Caco-2 (cell line): Measurements from ENCODE around the gene RCSD1. TPM values are rescaled to one million over a fixed set of nuclear protein-coding genes. Genes with fewer than 3 reads are reported as not detected.

Source experiments
- BruUV-seq: library from RNA; stranded (reverse); fragments of 400-500 nt; replicated peaks from 2 replicates; lab custom pipeline; 2021; lab: Mats Ljungman, UMichigan
- CTCF ChIA-PET: fragments of 300-600 bp; sonication (Branson Sonifier 250); formaldehyde crosslinking; loops from one replicate; lab custom pipeline; 2022; ENCODE audit warnings: antibody characterized with exemption; lab: Charles Lee
- POLR2A ChIA-PET: fragments of 300-600 bp; sonication (Branson Sonifier 250); formaldehyde crosslinking; loops from one replicate; lab custom pipeline; 2022; ENCODE audit warnings: antibody characterized with exemption; lab: Charles Lee
- DNase-seq, 2 experiments: peaks; one replicate each; pipeline versions ENCODE4 v3.0.0 to v3.0.0-alpha.2; 2020 to 2022
- H3K27me3 ChIP-seq: replicated peaks from 2 replicates; pipeline ENCODE4 v1.6.0; 2011; ENCODE audit warnings: low read length; ENCODE audit not compliant: control insufficient read depth, insufficient read depth
- H3K36me3 ChIP-seq: 2 replicates; pipeline ENCODE4 v1.5.1; 2011; ENCODE audit warnings: low read length; ENCODE audit not compliant: control insufficient read depth, insufficient read depth
- H3K4me1 ChIP-seq: fragments of 250-450 bp; sonication (Bioruptor Pico); 2 replicates; pipeline ENCODE4 v1.5.1; 2020; ENCODE audit warnings: mild to moderate bottlenecking
- H3K4me3 ChIP-seq: 2 replicates; pipeline ENCODE4 v1.5.1; 2011; ENCODE audit warnings: low read depth, mild to moderate bottlenecking, control low read depth, low read length
- H3K9me3 ChIP-seq: fragments of 250-450 bp; sonication (Bioruptor Pico); 2 replicates; pipeline ENCODE4 v1.5.1; 2020; ENCODE audit warnings: mild to moderate bottlenecking, moderate library complexity
- H3K27ac Mint-ChIP-seq: one replicate; pipeline ENCODE4 v1.8.0; 2022; ENCODE audit warnings: mixed read lengths; ENCODE audit not compliant: unreplicated experiment
- H3K27me3 Mint-ChIP-seq: one replicate; pipeline ENCODE4 v1.8.0; 2022; ENCODE audit warnings: mixed read lengths; ENCODE audit not compliant: insufficient read depth, unreplicated experiment
- H3K36me3 Mint-ChIP-seq: one replicate; pipeline ENCODE4 v1.8.0; 2022; ENCODE audit warnings: mild to moderate bottlenecking, mixed read lengths; ENCODE audit not compliant: insufficient read depth, unreplicated experiment
- H3K4me1 Mint-ChIP-seq: one replicate; pipeline ENCODE4 v1.8.0; 2022; ENCODE audit warnings: low read depth, mixed read lengths; ENCODE audit not compliant: unreplicated experiment
- H3K4me3 Mint-ChIP-seq: one replicate; pipeline ENCODE4 v1.8.0; 2022; ENCODE audit warnings: mild to moderate bottlenecking, moderate library complexity, mixed read lengths; ENCODE audit not compliant: unreplicated experiment
- H3K9me3 Mint-ChIP-seq: one replicate; pipeline ENCODE4 v1.8.0; 2022; ENCODE audit warnings: mixed read lengths; ENCODE audit not compliant: unreplicated experiment
- CTCF ChIP-seq, 2 experiments: fragments of 200-600 bp in 1 of 2; IDR thresholded peaks; 1 replicate in 1 of 2; 2 replicates in 1 of 2; pipeline versions ENCODE4 v1.5.1 to v1.8.0; 2011 to 2022; ENCODE audit warnings: antibody characterized with exemption in 1 of 2, control low read depth in 1 of 2, inconsistent platforms in 1 of 2, low read depth in 1 of 2, low read length in 1 of 2, mild to moderate bottlenecking in 1 of 2, moderate library complexity in 1 of 2; ENCODE audit not compliant: insufficient read depth in 1 of 2, severe bottlenecking in 1 of 2, unreplicated experiment in 1 of 2
- intact Hi-C: fragments of 100-400 bp; cut with micrococcal nuclease; formaldehyde crosslinking; loops from one replicate; pipeline ENCODE4 v1.10.0; 2022; ENCODE audit not compliant: unreplicated experiment
- total RNA-seq: library from RNA; stranded (reverse); gene quantifications from 2 replicates; pipeline ENCODE4 v1.2.3, GENCODE V29; 2022

Gene RCSD1
- total RNA-seq, 1 experiment from 2014 or later = not detected

- intact Hi-C loops = loop anchor here (5.0 kb wide), 1 partner anchor 191 kb away; no protein-coding TSS in a partner anchor
- H3K36me3 Mint-ChIP-seq = no peaks in the 10 kb centered on the region
- no peak for TF ChIP-seq CTCF (IDR thresholded peaks at IDR 0.05; ENCODE audit: insufficient read depth in 1 of 2, low read depth in 1 of 2, low read length in 1 of 2, severe bottlenecking in 1 of 2, unreplicated experiment in 1 of 2)
- CTCF ChIA-PET = interaction anchor here (1.2 kb wide), 1 partner anchor 48 kb away, joined by 3 read pairs; no protein-coding TSS in a partner anchor
- no peaks in the 10 kb centered on the region for H3K4me1 Mint-ChIP-seq
- H3K27ac Mint-ChIP-seq = no peak overlapping the region
- no peaks in the 10 kb centered on the region for H3K27me3 ChIP-seq
- H3K4me3 Mint-ChIP-seq = no peak overlapping the region
- H3K4me1 ChIP-seq = no peaks in the 10 kb centered on the region
- no TSS peak for BruUV-seq
- POLR2A ChIA-PET = no interaction called here
- no peaks in the 10 kb centered on the region for H3K9me3 ChIP-seq
- H3K4me3 ChIP-seq = no peak overlapping the region
- H3K36me3 ChIP-seq = no peaks in the 10 kb centered on the region
- H3K9me3 Mint-ChIP-seq = no peaks in the 10 kb centered on the region
- peaks cover 3% of the 10 kb centered on the region for H3K27me3 Mint-ChIP-seq
- DNase-seq = no peak
These were observed 18.3 kb downstream of the RCSD1 start for GRCh38 chr1:167648252-167648849.

DNA sequence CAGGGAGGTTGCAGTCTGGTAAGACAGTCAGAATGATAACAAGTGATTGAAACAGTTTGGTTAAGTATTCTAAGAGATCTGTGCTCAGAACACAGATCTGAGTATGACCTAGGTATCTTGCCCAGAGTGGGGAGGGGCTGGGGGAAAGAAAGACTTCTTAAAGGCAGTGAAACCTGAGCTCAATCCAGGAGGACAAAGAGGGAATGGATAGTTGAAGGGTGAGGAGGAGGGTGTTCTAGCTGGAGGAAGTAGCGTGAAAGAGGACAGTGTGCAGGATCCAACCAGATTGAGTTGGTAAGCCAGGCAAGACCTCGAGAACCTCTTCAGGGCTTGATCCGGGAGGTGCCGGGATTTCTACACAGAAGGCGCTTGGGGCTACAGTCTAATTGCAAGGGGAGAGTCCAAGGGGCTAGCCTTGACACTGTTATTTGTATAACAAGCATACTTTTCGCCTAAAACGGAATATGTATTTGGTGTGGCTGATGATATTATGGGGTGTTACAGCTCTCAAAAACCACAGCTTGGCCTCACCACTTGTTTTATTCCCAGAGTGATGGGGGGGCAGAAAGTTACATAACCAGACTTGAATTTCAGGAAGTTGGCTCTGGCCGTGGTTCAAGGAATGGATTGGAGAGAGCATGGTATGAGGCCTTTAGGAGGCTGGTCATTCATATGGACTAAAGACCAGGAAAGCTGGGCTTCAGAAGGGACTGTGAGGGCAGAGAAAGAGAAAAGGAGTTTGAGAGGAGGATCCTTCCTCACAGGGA lies 19.1 kb downstream of the RCSD1 start:
- intact Hi-C loops = loop anchor here (5.0 kb wide), 1 partner anchor 192 kb away; no protein-coding TSS in a partner anchor
- TF ChIP-seq CTCF (IDR thresholded peaks at IDR 0.05; ENCODE audit: insufficient read depth in 1 of 2, low read depth in 1 of 2, low read length in 1 of 2, severe bottlenecking in 1 of 2, unreplicated experiment in 1 of 2) = no peak
- no peak overlapping the region for H3K27ac Mint-ChIP-seq
- no peaks in the 10 kb centered on the region for H3K36me3 Mint-ChIP-seq
- no peaks in the 10 kb centered on the region for H3K36me3 ChIP-seq
- CTCF ChIA-PET = no interaction called here
- no TSS peak for BruUV-seq
- DNase-seq = no peak
- POLR2A ChIA-PET = no interaction called here
- no peak overlapping the region for H3K4me3 ChIP-seq
- H3K4me3 Mint-ChIP-seq = no peak overlapping the region
- no peaks in the 10 kb centered on the region for H3K9me3 Mint-ChIP-seq
- no peaks in the 10 kb centered on the region for H3K27me3 ChIP-seq
- no peaks in the 10 kb centered on the region for H3K4me1 Mint-ChIP-seq
- H3K27me3 Mint-ChIP-seq = peaks cover 3% of the 10 kb centered on the region
- no peaks in the 10 kb centered on the region for H3K9me3 ChIP-seq
- H3K4me1 ChIP-seq = no peaks in the 10 kb centered on the region

- Mint-ChIP-seq H3K4me1 (no peaks in the 10 kb centered on the region), H3K36me3 (no peaks in the 10 kb centered on the region), H3K9me3 (no peaks in the 10 kb centered on the region), H3K27me3 (peaks cover under 1% of the 10 kb centered on the region), H3K4me3 (no peak overlapping the region), H3K27ac (no peak overlapping the region)
- no peaks in the 10 kb centered on the region for H3K27me3 ChIP-seq
- no peak overlapping the region for H3K4me3 ChIP-seq
- POLR2A ChIA-PET = no interaction called here
- no peaks in the 10 kb centered on the region for H3K9me3 ChIP-seq
- DNase-seq = no peak
- intact Hi-C loops = no loop called here
- H3K36me3 ChIP-seq = no peaks in the 10 kb centered on the region
- CTCF ChIA-PET = no interaction called here
- BruUV-seq = no TSS peak
- no peak for TF ChIP-seq CTCF (IDR thresholded peaks at IDR 0.05; ENCODE audit: insufficient read depth in 1 of 2, low read depth in 1 of 2, low read length in 1 of 2, severe bottlenecking in 1 of 2, unreplicated experiment in 1 of 2)
- no peaks in the 10 kb centered on the region for H3K4me1 ChIP-seq
These were observed 20.5 kb downstream of the RCSD1 start for GRCh38 chr1:167650269-167651160.
